GM18909 (cell line): ENCODE measurements around the gene SBF1.
"Not testable (repeated sequence)": the region's sequence is repeated elsewhere in the genome, so short reads cannot be mapped to it uniquely, and the experiment has no call there.

Experiments used
- ATAC-seq: cut with Tn5 transposase; IDR thresholded peaks from one replicate; pipeline ENCODE4 v1.9.1; 2021; ENCODE audit warnings: mild to moderate bottlenecking; ENCODE audit not compliant: unreplicated experiment, poor library complexity

Gene SBF1

GRCh38 chr22:50436015-50436830 lies 38.6 kb downstream of the SBF1 start:
- no peak for ATAC-seq

- no peak for ATAC-seq
Measured at GRCh38 chr22:50435291-50436014, 39.4 kb downstream of the SBF1 start.

- ATAC-seq: no peak
Measured at GRCh38 chr22:50434849-50435248, 40.0 kb downstream of the SBF1 start.

GRCh38 chr22:50432877-50433510 lies 41.8 kb downstream of the SBF1 start:
- not testable (repeated sequence) for ATAC-seq

GRCh38 chr22:50432131-50432876 lies 42.5 kb downstream of the SBF1 start:
- no peak for ATAC-seq

GRCh38 chr22:50425179-50425916 lies 49.5 kb downstream of the SBF1 start:
- ATAC-seq: no peak

GRCh38 chr22:50423956-50424355 lies 50.9 kb downstream of the SBF1 start:
- no peak for ATAC-seq

- no peak for ATAC-seq
Measured at GRCh38 chr22:50422961-50423815, 51.6 kb downstream of the SBF1 start.

GRCh38 chr22:50422046-50422445 lies 52.8 kb downstream of the SBF1 start:
- no peak for ATAC-seq

GRCh38 chr22:50420581-50420980 lies 54.3 kb downstream of the SBF1 start:
- no peak for ATAC-seq

GRCh38 chr22:50420015-50420414 lies 54.8 kb downstream of the SBF1 start:
- ATAC-seq: no peak

GRCh38 chr22:50419116-50419515 lies 55.7 kb downstream of the SBF1 start:
- no peak for ATAC-seq

- ATAC-seq: no peak
Measured at GRCh38 chr22:50418624-50419023, 56.2 kb downstream of the SBF1 start.

- ATAC-seq: no peak
Measured at GRCh38 chr22:50417411-50418210, 57.2 kb downstream of the SBF1 start.

GRCh38 chr22:50416996-50417395 lies 57.8 kb downstream of the SBF1 start:
- no peak for ATAC-seq

- ATAC-seq: no peak
Measured at GRCh38 chr22:50415426-50415825, 59.4 kb downstream of the SBF1 start.

GRCh38 chr22:50414476-50415248 lies 60.2 kb downstream of the SBF1 start:
- no peak for ATAC-seq
